WTC11 (cell line): ENCODE results near the gene CHRNB2. TPM values are rescaled to one million over a fixed set of nuclear protein-coding genes. Genes with fewer than 3 reads are reported as not detected.

Experiments
- ATAC-seq: fragments of 200-7000 bp; cut with Tn5 transposase; 2 replicates; pipeline ENCODE4 v1.10.0; 2021; ENCODE audit warnings: mild to moderate bottlenecking, moderate library complexity
- CTCF ChIA-PET: fragments of 300-600 bp; sonication (Branson Sonifier 250); formaldehyde crosslinking; loops from one replicate; lab custom pipeline; 2021; ENCODE audit warnings: antibody characterized with exemption; lab: Charles Lee
- POLR2A ChIA-PET: fragments of 350-600 bp; sonication (Branson Sonifier 250); formaldehyde crosslinking; loops from one replicate; lab custom pipeline; 2021; ENCODE audit warnings: antibody characterized with exemption; lab: Charles Lee
- DNase-seq: peaks from one replicate; pipeline ENCODE4 v3.0.0; 2021; ENCODE audit warnings: low spot score
- H3K27ac Mint-ChIP-seq: 2 replicates; pipeline ENCODE4 v1.8.0; 2021; ENCODE audit warnings: mixed read lengths
- H3K27me3 Mint-ChIP-seq: 2 replicates; pipeline ENCODE4 v1.8.0; 2021; ENCODE audit warnings: low read depth, mild to moderate bottlenecking, moderate library complexity, mixed read lengths
- H3K36me3 Mint-ChIP-seq: 2 replicates; pipeline ENCODE4 v1.8.0; 2021; ENCODE audit warnings: mixed read lengths
- H3K4me1 Mint-ChIP-seq: 2 replicates; pipeline ENCODE4 v1.8.0; 2022; ENCODE audit warnings: mixed read lengths
- H3K4me3 Mint-ChIP-seq: 2 replicates; pipeline ENCODE4 v1.8.0; 2021; ENCODE audit warnings: mild to moderate bottlenecking, moderate library complexity, mixed read lengths
- H3K9me3 Mint-ChIP-seq: 2 replicates; pipeline ENCODE4 v1.8.0; 2021; ENCODE audit warnings: mixed read lengths
- AFF4 ChIP-seq: sonication (generic); formaldehyde crosslinking; IDR thresholded peaks from 2 replicates; pipeline ENCODE4 v1.8.1; 2023; ENCODE audit warnings: mild to moderate bottlenecking, missing genetic modification reagents, borderline replicate concordance
- ARID4B ChIP-seq: sonication (generic); formaldehyde crosslinking; IDR thresholded peaks from 2 replicates; pipeline ENCODE4 v1.8.0; 2023; ENCODE audit warnings: missing genetic modification reagents, mild to moderate bottlenecking, borderline replicate concordance
- ATF2 ChIP-seq: sonication (generic); formaldehyde crosslinking; IDR thresholded peaks from 2 replicates; pipeline ENCODE4 v1.8.1; 2022; ENCODE audit warnings: low read depth, missing genetic modification reagents, borderline replicate concordance
- ATF3 ChIP-seq: sonication (generic); formaldehyde crosslinking; conservative IDR thresholded peaks from 2 replicates; pipeline ENCODE4 v1.8.1; 2022; ENCODE audit warnings: mild to moderate bottlenecking, missing genetic modification reagents
- CREM ChIP-seq: sonication (generic); formaldehyde crosslinking; IDR thresholded peaks from 2 replicates; pipeline ENCODE4 v1.8.1; 2022; ENCODE audit warnings: mild to moderate bottlenecking, missing genetic modification reagents, moderate library complexity
- ELF4 ChIP-seq: sonication (generic); formaldehyde crosslinking; IDR thresholded peaks from 2 replicates; pipeline ENCODE4 v1.8.1; 2022; ENCODE audit warnings: low read depth, mild to moderate bottlenecking, moderate library complexity, missing genetic modification reagents
- EMX1 ChIP-seq: fragments of 250-450 bp; sonication (Bioruptor Pico); IDR thresholded peaks from 2 replicates; pipeline ENCODE4 v1.8.0; 2021; ENCODE audit warnings: mild to moderate bottlenecking
- ESRRA ChIP-seq: sonication (generic); formaldehyde crosslinking; IDR thresholded peaks from 2 replicates; pipeline ENCODE4 v1.8.1; 2022; ENCODE audit warnings: mild to moderate bottlenecking, missing genetic modification reagents, borderline replicate concordance
- FOXK1 ChIP-seq: sonication (generic); formaldehyde crosslinking; IDR thresholded peaks from 2 replicates; pipeline ENCODE4 v1.8.0; 2022; ENCODE audit warnings: mild to moderate bottlenecking, moderate library complexity, missing genetic modification reagents
- FOXP1 ChIP-seq: sonication (generic); formaldehyde crosslinking; IDR thresholded peaks from 2 replicates; pipeline ENCODE4 v1.8.0; 2022; ENCODE audit warnings: missing genetic modification reagents, mild to moderate bottlenecking, moderate library complexity, borderline replicate concordance
- IRF2 ChIP-seq: sonication (generic); formaldehyde crosslinking; IDR thresholded peaks from 2 replicates; pipeline ENCODE4 v1.8.0; 2022; ENCODE audit warnings: low read depth, missing genetic modification reagents, borderline replicate concordance
- NR1H2 ChIP-seq: sonication (generic); formaldehyde crosslinking; IDR thresholded peaks from 2 replicates; pipeline ENCODE4 v1.9.0; 2021; ENCODE audit warnings: mild to moderate bottlenecking, moderate library complexity, missing genetic modification reagents
- PREB ChIP-seq: sonication (generic); formaldehyde crosslinking; IDR thresholded peaks from 2 replicates; pipeline ENCODE4 v1.8.1; 2022; ENCODE audit warnings: mild to moderate bottlenecking, missing genetic modification reagents, moderate library complexity, borderline replicate concordance
- SOX15 ChIP-seq: fragments of 250-450 bp; sonication (Bioruptor Pico); IDR thresholded peaks from 2 replicates; pipeline ENCODE4 v1.9.0; 2021; ENCODE audit warnings: mild to moderate bottlenecking
- TEAD1 ChIP-seq: sonication (generic); formaldehyde crosslinking; IDR thresholded peaks from 2 replicates; pipeline ENCODE4 v1.8.0; 2022; ENCODE audit warnings: mild to moderate bottlenecking, missing genetic modification reagents
- ZNF138 ChIP-seq: sonication (generic); formaldehyde crosslinking; conservative IDR thresholded peaks from 2 replicates; pipeline ENCODE4 v1.8.1; 2022; ENCODE audit warnings: mild to moderate bottlenecking, moderate library complexity, missing genetic modification reagents
- ZNF416 ChIP-seq: fragments of 250-450 bp; sonication (Bioruptor Pico); IDR thresholded peaks from 2 replicates; pipeline ENCODE4 v1.9.0; 2021; ENCODE audit warnings: mild to moderate bottlenecking, inconsistent platforms
- ZNF532 ChIP-seq: fragments of 250-450 bp; sonication (Bioruptor Pico); IDR thresholded peaks from 2 replicates; pipeline ENCODE4 v1.9.0; 2021; ENCODE audit warnings: mild to moderate bottlenecking, borderline replicate concordance
- ZSCAN18 ChIP-seq: fragments of 250-450 bp; sonication (Bioruptor Pico); IDR thresholded peaks from 2 replicates; pipeline ENCODE4 v2.1.2; 2022; ENCODE audit warnings: mild to moderate bottlenecking, moderate library complexity
- total RNA-seq: library from RNA; stranded (reverse); gene quantifications from 3 replicates; pipeline ENCODE4 v1.2.3, GENCODE V29; 2021

CHRNB2 gene
- total RNA-seq, 1 experiment from 2014 or later = 1.7 TPM

- Mint-ChIP-seq H3K4me1 (no peaks in the 10 kb centered on the region), H3K9me3 (no peaks in the 10 kb centered on the region), H3K4me3 (no peak overlapping the region), H3K27me3 (no peaks in the 10 kb centered on the region)
- CTCF ChIA-PET = no interaction called here
- POLR2A ChIA-PET = no interaction called here
- ATAC-seq (no peak), DNase-seq (no peak)
- TF ChIP-seq ESRRA (CRISPR knock-in tag) (no peak), CREM (CRISPR knock-in tag) (no peak), EMX1 (CRISPR knock-in tag) (no peak), PREB (CRISPR knock-in tag) (no peak), SOX15 (CRISPR knock-in tag) (no peak), FOXK1 (CRISPR knock-in tag) (no peak), ZNF138 (CRISPR knock-in tag) (no peak), ATF2 (CRISPR knock-in tag) (no peak), ARID4B (no peak), ZNF416 (CRISPR knock-in tag) (no peak), NR1H2 (no peak), ZSCAN18 (no peak), ZNF532 (CRISPR knock-in tag) (no peak)
- TF ChIP-seq, all 79 proteins: peak for 0
- H3K36me3 Mint-ChIP-seq = peaks cover 88% of the 10 kb centered on the region
- no peak overlapping the region for H3K27ac Mint-ChIP-seq
Measured at GRCh38 chr1:154589780-154590179, 22.2 kb downstream of the CHRNB2 start.

- no peaks in the 10 kb centered on the region for H3K9me3 Mint-ChIP-seq
- no peaks in the 10 kb centered on the region for H3K4me1 Mint-ChIP-seq
- ATAC-seq (no peak), DNase-seq (no peak)
- H3K27me3 Mint-ChIP-seq = no peaks in the 10 kb centered on the region
- no peak overlapping the region for H3K27ac Mint-ChIP-seq
- no peak overlapping the region for H3K4me3 Mint-ChIP-seq
- POLR2A ChIA-PET = no interaction called here
- CTCF ChIA-PET = no interaction called here
- peaks cover 83% of the 10 kb centered on the region for H3K36me3 Mint-ChIP-seq
- TF ChIP-seq ELF4 (CRISPR knock-in tag) = no peak
- TF ChIP-seq ATF3 = no peak
- no peak for TF ChIP-seq FOXP1
- TF ChIP-seq TEAD1 (CRISPR knock-in tag) = no peak
- TF ChIP-seq IRF2 (CRISPR knock-in tag) = no peak
- no peak for TF ChIP-seq AFF4 (CRISPR knock-in tag)
Measured at GRCh38 chr1:154590756-154591155, 23.2 kb downstream of the CHRNB2 start.
